Right atrium auricular region (tissue), 2 donors: Measurements from ENCODE around the gene LIF. TPM values are rescaled to one million over a fixed set of nuclear protein-coding genes. Genes with fewer than 3 reads are reported as not detected.

Experiments
- DNase-seq: peaks from one replicate; pipeline ENCODE4 v3.0.0-alpha.2; 2019; ENCODE audit warnings: low spot score
- H3K27ac ChIP-seq, 2 donors: fragments of 200-600 bp; sonication (generic); 1 replicate in 1 of 2; 2 replicates in 1 of 2; pipeline ENCODE4 v1.5.1; 2016 to 2019
- H3K27me3 ChIP-seq, 2 donors: fragments of 200-600 bp; sonication (generic); one replicate each; pipeline versions ENCODE4 v1.5.1 to v1.6.0; 2017 to 2019
- H3K36me3 ChIP-seq: fragments of 200-600 bp; sonication (generic); one replicate; pipeline ENCODE4 v1.5.1; 2016
- H3K4me1 ChIP-seq, 2 donors: fragments of 200-600 bp; sonication (generic); one replicate each; pipeline versions ENCODE4 v1.5.1 to v1.6.0; 2017 to 2019
- H3K4me3 ChIP-seq, 2 donors: fragments of 200-600 bp; sonication (generic); 1 replicate in 1 of 2; 2 replicates in 1 of 2; pipeline ENCODE4 v1.5.1; 2017 to 2019; ENCODE audit warnings: mild to moderate bottlenecking in 1 of 2, moderate library complexity in 1 of 2
- H3K9me3 ChIP-seq, 2 donors: fragments of 200-600 bp; sonication (generic); one replicate each; pipeline ENCODE4 v1.5.1; 2019
- total RNA-seq, 2 donors: library from RNA; depleted of rRNA; stranded (reverse); fragments of >200 nt; gene quantifications; one replicate each; pipeline ENCODE4 v1.1.0, GENCODE V29; 2016
- TF ChIP-seq, protein P1 (sequence below), 2 donors: fragments of 200-600 bp; sonication (generic); IDR thresholded peaks; one replicate each; pipeline ENCODE4 v1.5.1; 2019; ENCODE audit warnings: antibody characterized with exemption in 2 of 2

The LIF gene
- total RNA-seq, 2 donors from 2014 or later: 0.79 to 8.9 TPM

DNA sequence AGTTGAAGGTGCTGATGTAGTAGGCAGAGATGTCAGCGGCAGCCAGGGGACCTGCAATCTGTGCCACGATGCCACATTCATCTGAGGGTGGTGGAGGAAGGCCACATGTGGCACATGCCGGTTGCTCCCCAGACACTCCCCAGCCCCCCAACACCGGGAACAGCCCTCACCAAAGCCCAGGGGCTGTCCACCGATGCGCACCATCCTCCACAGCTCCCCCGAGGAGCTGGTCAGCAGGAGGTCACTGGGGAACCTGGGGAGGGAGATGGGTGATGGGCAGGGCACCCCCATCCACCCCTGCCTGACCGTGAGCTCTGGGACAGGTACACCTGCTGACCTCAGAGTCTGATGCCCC lies 39.3 kb upstream of the LIF start:
- Histone ChIP-seq H3K9me3 (no peaks in the 10 kb centered on the region), H3K27me3 (no peaks in the 10 kb centered on the region), H3K4me3 (no peak overlapping the region), H3K4me1 (peaks cover 0 to 31% of the 10 kb centered on the region in 2 donors), H3K27ac (no peak overlapping the region), H3K36me3 (no peaks in the 10 kb centered on the region)
- TF ChIP-seq, protein P1, sequence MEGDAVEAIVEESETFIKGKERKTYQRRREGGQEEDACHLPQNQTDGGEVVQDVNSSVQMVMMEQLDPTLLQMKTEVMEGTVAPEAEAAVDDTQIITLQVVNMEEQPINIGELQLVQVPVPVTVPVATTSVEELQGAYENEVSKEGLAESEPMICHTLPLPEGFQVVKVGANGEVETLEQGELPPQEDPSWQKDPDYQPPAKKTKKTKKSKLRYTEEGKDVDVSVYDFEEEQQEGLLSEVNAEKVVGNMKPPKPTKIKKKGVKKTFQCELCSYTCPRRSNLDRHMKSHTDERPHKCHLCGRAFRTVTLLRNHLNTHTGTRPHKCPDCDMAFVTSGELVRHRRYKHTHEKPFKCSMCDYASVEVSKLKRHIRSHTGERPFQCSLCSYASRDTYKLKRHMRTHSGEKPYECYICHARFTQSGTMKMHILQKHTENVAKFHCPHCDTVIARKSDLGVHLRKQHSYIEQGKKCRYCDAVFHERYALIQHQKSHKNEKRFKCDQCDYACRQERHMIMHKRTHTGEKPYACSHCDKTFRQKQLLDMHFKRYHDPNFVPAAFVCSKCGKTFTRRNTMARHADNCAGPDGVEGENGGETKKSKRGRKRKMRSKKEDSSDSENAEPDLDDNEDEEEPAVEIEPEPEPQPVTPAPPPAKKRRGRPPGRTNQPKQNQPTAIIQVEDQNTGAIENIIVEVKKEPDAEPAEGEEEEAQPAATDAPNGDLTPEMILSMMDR (IDR thresholded peaks at IDR 0.05): no peak
- DNase-seq: no peak

DNA sequence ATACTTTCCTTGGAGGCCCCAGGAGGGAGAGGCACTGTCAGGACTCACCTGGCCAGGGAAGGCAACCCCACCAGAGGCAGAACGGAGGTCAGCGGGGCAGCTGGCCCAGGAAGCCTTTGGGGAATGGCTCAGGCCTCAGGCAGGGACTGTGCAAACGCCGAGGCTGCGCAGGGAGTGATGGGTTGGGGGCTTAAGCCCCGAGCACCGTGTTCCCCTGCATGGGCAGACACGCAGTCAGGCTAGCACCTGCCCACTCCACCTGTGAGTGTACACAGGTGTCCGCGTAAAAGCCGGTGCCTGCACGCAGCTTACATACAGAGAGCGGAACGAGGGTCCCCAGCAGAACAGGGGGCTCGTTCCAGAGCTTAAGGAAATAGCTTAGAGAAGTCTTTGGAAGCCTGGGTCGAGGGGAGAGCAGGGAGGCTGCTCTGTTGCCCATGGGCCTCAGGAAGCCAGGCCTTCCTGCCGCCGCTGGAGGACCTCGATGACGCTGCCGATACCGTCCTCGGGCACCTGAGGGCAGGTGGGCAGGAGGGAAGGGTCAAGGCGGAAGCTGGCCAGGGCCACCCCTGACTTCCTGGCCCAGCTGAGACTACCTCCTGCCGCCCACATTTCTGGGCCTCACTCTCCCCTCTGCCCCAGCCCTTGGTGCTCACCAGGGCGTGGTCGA lies 38.8 kb upstream of the LIF start:
- no peak overlapping the region for H3K4me3 ChIP-seq
- H3K36me3 ChIP-seq: no peaks in the 10 kb centered on the region
- TF ChIP-seq, protein P1 (IDR thresholded peaks at IDR 0.05): no peak
- H3K27ac ChIP-seq: no peak overlapping the region
- no peak for DNase-seq
- no peaks in the 10 kb centered on the region for H3K9me3 ChIP-seq
- peaks cover 0 to 26% of the 10 kb centered on the region in 2 donors for H3K4me1 ChIP-seq
- no peaks in the 10 kb centered on the region for H3K27me3 ChIP-seq

DNA sequence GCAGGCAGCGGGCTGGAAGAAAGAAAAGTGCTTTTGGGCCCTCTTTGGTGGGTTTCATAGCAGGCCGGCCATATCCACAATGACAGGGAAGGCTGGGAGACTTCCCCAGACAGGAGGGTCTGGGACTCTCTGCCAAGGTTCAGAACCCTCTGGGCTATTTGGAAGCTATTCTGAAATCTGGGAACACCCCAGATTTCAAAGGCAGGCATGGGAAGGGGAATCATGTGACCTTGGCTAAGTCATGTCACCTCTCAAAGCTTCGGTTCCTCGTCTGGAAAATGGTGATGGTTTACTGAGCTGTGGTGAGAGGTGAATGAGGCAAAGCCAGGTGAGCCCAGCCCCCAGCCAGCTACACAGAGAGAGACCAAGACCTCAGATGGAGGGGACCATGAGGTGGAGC lies 38.1 kb upstream of the LIF start:
- Histone ChIP-seq H3K36me3 (no peaks in the 10 kb centered on the region), H3K4me1 (peaks cover 0 to 20% of the 10 kb centered on the region in 2 donors), H3K27ac (no peak overlapping the region), H3K27me3 (no peaks in the 10 kb centered on the region), H3K4me3 (no peak overlapping the region), H3K9me3 (no peaks in the 10 kb centered on the region)
- no peak for DNase-seq
- TF ChIP-seq, protein P1 (IDR thresholded peaks at IDR 0.05): no peak

DNA sequence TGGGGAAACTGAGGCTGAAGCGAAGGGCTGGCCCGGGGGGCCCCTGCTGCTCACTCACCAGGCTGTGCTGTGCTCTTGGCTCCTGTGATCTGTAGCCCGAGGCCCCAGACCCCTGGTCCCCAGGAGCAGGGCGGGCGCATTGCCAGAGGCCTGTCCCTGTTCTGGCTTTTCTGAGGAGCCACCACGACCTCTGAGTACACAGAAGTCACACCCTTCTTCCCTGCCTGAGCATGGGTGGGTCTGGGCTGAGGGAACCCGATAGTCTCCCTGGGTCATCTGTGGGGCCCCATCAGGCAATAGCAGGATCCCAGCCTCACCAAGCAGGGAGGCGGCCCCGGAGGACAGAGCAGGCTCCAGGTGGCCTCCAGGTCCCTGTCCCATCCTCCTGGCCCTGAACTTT lies 37.6 kb upstream of the LIF start:
- no peaks in the 10 kb centered on the region for H3K27me3 ChIP-seq
- DNase-seq: no peak
- no peak overlapping the region for H3K4me3 ChIP-seq
- H3K4me1 ChIP-seq: peaks cover 0 to 20% of the 10 kb centered on the region in 2 donors
- H3K27ac ChIP-seq: no peak overlapping the region
- no peaks in the 10 kb centered on the region for H3K9me3 ChIP-seq
- H3K36me3 ChIP-seq: no peaks in the 10 kb centered on the region
- TF ChIP-seq, protein P1 (IDR thresholded peaks at IDR 0.05): no peak

DNA sequence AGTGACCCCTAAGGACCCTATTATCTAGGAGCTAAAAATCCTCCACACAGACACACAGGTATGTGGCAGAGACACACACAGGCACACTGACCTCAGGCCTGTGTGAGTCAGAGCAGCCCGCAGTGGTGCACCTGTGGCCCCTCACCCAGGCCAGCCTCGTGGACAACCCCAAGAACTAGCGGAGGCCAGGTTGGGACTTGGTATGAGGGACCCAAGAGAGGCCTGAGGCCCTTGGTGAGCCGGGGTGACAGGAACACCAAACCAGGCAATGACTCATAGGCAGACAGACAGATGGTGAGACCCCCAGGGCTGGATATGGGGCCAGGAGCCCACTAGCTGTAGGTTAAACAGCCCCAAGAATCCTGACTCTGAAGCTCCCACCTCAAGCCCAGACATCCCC lies 36.8 kb upstream of the LIF start:
- Histone ChIP-seq H3K9me3 (no peaks in the 10 kb centered on the region), H3K4me1 (peaks cover 0 to 13% of the 10 kb centered on the region in 2 donors), H3K27me3 (no peaks in the 10 kb centered on the region), H3K27ac (no peak overlapping the region), H3K36me3 (no peaks in the 10 kb centered on the region), H3K4me3 (no peak overlapping the region)
- TF ChIP-seq, protein P1 (IDR thresholded peaks at IDR 0.05): no peak
- no peak for DNase-seq

DNA sequence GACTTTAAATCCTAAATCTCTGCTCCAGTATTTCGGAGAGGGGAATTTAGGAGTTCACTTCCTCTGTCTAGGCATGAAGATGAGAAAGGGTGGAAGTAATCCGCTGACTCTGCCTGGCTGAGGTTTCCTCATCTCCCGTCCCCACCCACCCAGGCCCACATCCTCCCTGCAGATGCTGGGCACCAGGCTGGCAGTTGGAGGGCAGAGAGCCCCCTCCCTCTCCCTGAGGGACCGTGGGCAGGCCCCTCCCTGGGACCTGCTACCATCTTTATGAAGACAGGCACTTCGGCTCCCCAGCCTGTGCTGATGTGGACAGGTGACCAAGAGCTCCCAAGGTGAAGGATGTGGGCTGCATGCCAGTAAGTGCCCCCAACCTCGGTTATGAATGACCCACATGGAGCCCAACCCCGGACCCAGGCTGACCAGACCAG lies 36.1 kb upstream of the LIF start:
- Histone ChIP-seq H3K9me3 (no peaks in the 10 kb centered on the region), H3K4me3 (no peak overlapping the region), H3K36me3 (no peaks in the 10 kb centered on the region), H3K4me1 (peaks cover 0 to 13% of the 10 kb centered on the region in 2 donors), H3K27me3 (no peaks in the 10 kb centered on the region), H3K27ac (no peak overlapping the region)
- no peak for DNase-seq
- TF ChIP-seq, protein P1 (IDR thresholded peaks at IDR 0.05): no peak
